ENCODE measurements around the gene DAB1.

The DAB1 gene

GRCh38 chr1:57316861-57317260 is 107.0 kb downstream of the DAB1 start:
- no peak for DNase-seq (ENCODE audit: low read depth)

GRCh38 chr1:57316291-57316690 is 107.6 kb downstream of the DAB1 start:
- no peak for DNase-seq (ENCODE audit: low read depth)

- DNase-seq (ENCODE audit: low read depth), result no peak
Observed at GRCh38 chr1:57312869-57313268, 111.0 kb downstream of the DAB1 start.

GRCh38 chr1:57311411-57311810 is 112.4 kb downstream of the DAB1 start:
- DNase-seq (ENCODE audit: low read depth), result no peak

- no peak for DNase-seq (ENCODE audit: low read depth)
Observed at GRCh38 chr1:57311006-57311405, 112.9 kb downstream of the DAB1 start.

GRCh38 chr1:57309630-57310029 is 114.2 kb downstream of the DAB1 start:
- DNase-seq (ENCODE audit: low read depth), result no peak

- DNase-seq (ENCODE audit: low read depth), result no peak
Observed at GRCh38 chr1:57307392-57308170, 116.3 kb downstream of the DAB1 start.

- no peak for DNase-seq (ENCODE audit: low read depth)
Observed at GRCh38 chr1:57304591-57304990, 119.3 kb downstream of the DAB1 start.

GRCh38 chr1:57302812-57303596 is 120.9 kb downstream of the DAB1 start:
- DNase-seq (ENCODE audit: low read depth), result no peak

- DNase-seq (ENCODE audit: low read depth), result no peak
Observed at GRCh38 chr1:57300186-57300585, 123.7 kb downstream of the DAB1 start.

- no peak for DNase-seq (ENCODE audit: low read depth)
Observed at GRCh38 chr1:57296726-57297250, 127.1 kb downstream of the DAB1 start.

GRCh38 chr1:57295326-57295725 is 128.5 kb downstream of the DAB1 start:
- DNase-seq (ENCODE audit: low read depth), result no peak

GRCh38 chr1:57294177-57294576 is 129.7 kb downstream of the DAB1 start:
- no peak for DNase-seq (ENCODE audit: low read depth)

GRCh38 chr1:57293214-57293613 is 130.6 kb downstream of the DAB1 start:
- no peak for DNase-seq (ENCODE audit: low read depth)

GRCh38 chr1:57289781-57290180 is 134.1 kb downstream of the DAB1 start:
- DNase-seq (ENCODE audit: low read depth), result no peak

GRCh38 chr1:57285992-57286391 is 137.9 kb downstream of the DAB1 start:
- DNase-seq (ENCODE audit: low read depth), result no peak

GRCh38 chr1:57282411-57282810 is 141.4 kb downstream of the DAB1 start:
- no peak for DNase-seq (ENCODE audit: low read depth)

GRCh38 chr1:57281324-57281723 is 142.5 kb downstream of the DAB1 start:
- no peak for DNase-seq (ENCODE audit: low read depth)

- no peak for DNase-seq (ENCODE audit: low read depth)
Observed at GRCh38 chr1:57279909-57280666, 143.8 kb downstream of the DAB1 start.

- DNase-seq (ENCODE audit: low read depth), result no peak
Observed at GRCh38 chr1:57278558-57278957, 145.3 kb downstream of the DAB1 start.

- no peak for DNase-seq (ENCODE audit: low read depth)
Observed at GRCh38 chr1:57277681-57278080, 146.2 kb downstream of the DAB1 start.

GRCh38 chr1:57276918-57277317 is 146.9 kb downstream of the DAB1 start:
- no peak for DNase-seq (ENCODE audit: low read depth)
